Astrocyte (in vitro differentiated cells and primary cell): ENCODE data around the gene MRNIP.

ENCODE experiments used
- CTCF ChIP-seq: IDR thresholded peaks from 2 replicates; pipeline ENCODE4 v1.5.1; 2011; ENCODE audit warnings: low read depth, mild to moderate bottlenecking, inconsistent platforms, low read length, moderate library complexity; ENCODE audit not compliant: insufficient read depth
- EZH2 ChIP-seq: IDR thresholded peaks from 2 replicates; pipeline ENCODE4 v1.6.1; 2012; ENCODE audit warnings: mild to moderate bottlenecking, low read length, inconsistent platforms; ENCODE audit not compliant: insufficient read depth

GRCh38 chr5:179854356-179854755, 4.3 kb downstream of the MRNIP start:
- TF ChIP-seq EZH2 = no peak
- no peak for TF ChIP-seq CTCF
